ENCODE measurements around the gene CALN1. TPM values are rescaled to one million over a fixed set of nuclear protein-coding genes. Genes with fewer than 3 reads are reported as not detected.

CALN1 gene
- total and polyA plus RNA-seq, 9 of the 15 experiments (the other 6 are each of a cell fraction or from before 2014, with no cell fraction given) = 1.4 to 7.5 (median 3.3) TPM

DNA sequence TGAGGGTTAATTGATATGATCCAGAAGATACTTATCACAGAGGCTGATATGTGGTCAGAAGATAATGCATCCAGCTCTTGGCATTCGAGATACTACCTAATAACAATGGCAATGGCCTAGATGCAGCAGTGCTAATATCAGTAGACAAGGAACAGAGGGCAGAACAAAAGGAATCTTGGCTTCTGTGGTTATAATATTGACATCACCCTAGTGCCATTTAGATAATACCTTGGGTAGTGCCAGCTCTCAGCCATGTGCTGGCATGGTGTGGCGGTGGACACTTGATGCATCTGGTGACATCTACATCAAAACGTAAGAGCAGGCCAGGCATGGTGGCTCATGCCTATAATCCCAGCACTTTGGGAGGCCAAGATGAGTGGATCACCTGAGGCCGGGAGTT is 101.8 kb downstream of the CALN1 start (continued):
- TF ChIP-seq MTA3 (IDR thresholded peaks at IDR 0.05; ENCODE audit: borderline replicate concordance) (no peak), ZBTB7A (IDR thresholded peaks at IDR 0.05; ENCODE audit: borderline replicate concordance, control insufficient read depth, low read depth, low read length) (no peak), ZNF644 (tag; IDR thresholded peaks at IDR 0.05; ENCODE audit: low read depth) (no peak), RHOXF2B (CRISPR knock-in tag; conservative IDR thresholded peaks at IDR 0.05) (no peak), ZNF23 (CRISPR knock-in tag; IDR thresholded peaks at IDR 0.05) (no peak), CBFA2T3 (IDR thresholded peaks at IDR 0.05) (no peak)
- TF ChIP-seq, protein P1, sequence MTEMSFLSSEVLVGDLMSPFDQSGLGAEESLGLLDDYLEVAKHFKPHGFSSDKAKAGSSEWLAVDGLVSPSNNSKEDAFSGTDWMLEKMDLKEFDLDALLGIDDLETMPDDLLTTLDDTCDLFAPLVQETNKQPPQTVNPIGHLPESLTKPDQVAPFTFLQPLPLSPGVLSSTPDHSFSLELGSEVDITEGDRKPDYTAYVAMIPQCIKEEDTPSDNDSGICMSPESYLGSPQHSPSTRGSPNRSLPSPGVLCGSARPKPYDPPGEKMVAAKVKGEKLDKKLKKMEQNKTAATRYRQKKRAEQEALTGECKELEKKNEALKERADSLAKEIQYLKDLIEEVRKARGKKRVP (CRISPR knock-in tag; IDR thresholded peaks at IDR 0.05) = no peak
- TF ChIP-seq, protein P2, sequence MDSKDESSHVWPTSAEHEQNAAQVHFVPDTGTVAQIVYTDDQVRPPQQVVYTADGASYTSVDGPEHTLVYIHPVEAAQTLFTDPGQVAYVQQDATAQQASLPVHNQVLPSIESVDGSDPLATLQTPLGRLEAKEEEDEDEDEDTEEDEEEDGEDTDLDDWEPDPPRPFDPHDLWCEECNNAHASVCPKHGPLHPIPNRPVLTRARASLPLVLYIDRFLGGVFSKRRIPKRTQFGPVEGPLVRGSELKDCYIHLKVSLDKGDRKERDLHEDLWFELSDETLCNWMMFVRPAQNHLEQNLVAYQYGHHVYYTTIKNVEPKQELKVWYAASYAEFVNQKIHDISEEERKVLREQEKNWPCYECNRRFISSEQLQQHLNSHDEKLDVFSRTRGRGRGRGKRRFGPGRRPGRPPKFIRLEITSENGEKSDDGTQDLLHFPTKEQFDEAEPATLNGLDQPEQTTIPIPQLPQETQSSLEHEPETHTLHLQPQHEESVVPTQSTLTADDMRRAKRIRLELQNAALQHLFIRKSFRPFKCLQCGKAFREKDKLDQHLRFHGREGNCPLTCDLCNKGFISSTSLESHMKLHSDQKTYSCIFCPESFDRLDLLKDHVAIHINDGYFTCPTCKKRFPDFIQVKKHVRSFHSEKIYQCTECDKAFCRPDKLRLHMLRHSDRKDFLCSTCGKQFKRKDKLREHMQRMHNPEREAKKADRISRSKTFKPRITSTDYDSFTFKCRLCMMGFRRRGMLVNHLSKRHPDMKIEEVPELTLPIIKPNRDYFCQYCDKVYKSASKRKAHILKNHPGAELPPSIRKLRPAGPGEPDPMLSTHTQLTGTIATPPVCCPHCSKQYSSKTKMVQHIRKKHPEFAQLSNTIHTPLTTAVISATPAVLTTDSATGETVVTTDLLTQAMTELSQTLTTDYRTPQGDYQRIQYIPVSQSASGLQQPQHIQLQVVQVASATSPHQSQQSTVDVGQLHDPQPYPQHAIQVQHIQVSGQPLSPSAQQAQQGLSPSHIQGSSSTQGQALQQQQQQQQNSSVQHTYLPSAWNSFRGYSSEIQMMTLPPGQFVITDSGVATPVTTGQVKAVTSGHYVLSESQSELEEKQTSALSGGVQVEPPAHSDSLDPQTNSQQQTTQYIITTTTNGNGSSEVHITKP (IDR thresholded peaks at IDR 0.05; ENCODE audit: partially characterized antibody) = no peak
- TF ChIP-seq, protein P3, sequence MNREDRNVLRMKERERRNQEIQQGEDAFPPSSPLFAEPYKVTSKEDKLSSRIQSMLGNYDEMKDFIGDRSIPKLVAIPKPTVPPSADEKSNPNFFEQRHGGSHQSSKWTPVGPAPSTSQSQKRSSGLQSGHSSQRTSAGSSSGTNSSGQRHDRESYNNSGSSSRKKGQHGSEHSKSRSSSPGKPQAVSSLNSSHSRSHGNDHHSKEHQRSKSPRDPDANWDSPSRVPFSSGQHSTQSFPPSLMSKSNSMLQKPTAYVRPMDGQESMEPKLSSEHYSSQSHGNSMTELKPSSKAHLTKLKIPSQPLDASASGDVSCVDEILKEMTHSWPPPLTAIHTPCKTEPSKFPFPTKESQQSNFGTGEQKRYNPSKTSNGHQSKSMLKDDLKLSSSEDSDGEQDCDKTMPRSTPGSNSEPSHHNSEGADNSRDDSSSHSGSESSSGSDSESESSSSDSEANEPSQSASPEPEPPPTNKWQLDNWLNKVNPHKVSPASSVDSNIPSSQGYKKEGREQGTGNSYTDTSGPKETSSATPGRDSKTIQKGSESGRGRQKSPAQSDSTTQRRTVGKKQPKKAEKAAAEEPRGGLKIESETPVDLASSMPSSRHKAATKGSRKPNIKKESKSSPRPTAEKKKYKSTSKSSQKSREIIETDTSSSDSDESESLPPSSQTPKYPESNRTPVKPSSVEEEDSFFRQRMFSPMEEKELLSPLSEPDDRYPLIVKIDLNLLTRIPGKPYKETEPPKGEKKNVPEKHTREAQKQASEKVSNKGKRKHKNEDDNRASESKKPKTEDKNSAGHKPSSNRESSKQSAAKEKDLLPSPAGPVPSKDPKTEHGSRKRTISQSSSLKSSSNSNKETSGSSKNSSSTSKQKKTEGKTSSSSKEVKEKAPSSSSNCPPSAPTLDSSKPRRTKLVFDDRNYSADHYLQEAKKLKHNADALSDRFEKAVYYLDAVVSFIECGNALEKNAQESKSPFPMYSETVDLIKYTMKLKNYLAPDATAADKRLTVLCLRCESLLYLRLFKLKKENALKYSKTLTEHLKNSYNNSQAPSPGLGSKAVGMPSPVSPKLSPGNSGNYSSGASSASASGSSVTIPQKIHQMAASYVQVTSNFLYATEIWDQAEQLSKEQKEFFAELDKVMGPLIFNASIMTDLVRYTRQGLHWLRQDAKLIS (CRISPR knock-in tag; IDR thresholded peaks at IDR 0.05) = no peak
